NCI-H128 (cell line): ENCODE measurements around the gene DPEP3.
"Not testable (repeated sequence)": the region's sequence is repeated elsewhere in the genome, so short reads cannot be mapped to it uniquely, and the experiment has no call there.

Source experiments
- DNase-seq: peaks from one replicate; lab custom pipeline; 2025; ENCODE audit not compliant: unreplicated experiment; lab: John Stamatoyannopoulos, UW

DPEP3 gene, protein sequence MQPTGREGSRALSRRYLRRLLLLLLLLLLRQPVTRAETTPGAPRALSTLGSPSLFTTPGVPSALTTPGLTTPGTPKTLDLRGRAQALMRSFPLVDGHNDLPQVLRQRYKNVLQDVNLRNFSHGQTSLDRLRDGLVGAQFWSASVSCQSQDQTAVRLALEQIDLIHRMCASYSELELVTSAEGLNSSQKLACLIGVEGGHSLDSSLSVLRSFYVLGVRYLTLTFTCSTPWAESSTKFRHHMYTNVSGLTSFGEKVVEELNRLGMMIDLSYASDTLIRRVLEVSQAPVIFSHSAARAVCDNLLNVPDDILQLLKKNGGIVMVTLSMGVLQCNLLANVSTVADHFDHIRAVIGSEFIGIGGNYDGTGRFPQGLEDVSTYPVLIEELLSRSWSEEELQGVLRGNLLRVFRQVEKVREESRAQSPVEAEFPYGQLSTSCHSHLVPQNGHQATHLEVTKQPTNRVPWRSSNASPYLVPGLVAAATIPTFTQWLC

DNA sequence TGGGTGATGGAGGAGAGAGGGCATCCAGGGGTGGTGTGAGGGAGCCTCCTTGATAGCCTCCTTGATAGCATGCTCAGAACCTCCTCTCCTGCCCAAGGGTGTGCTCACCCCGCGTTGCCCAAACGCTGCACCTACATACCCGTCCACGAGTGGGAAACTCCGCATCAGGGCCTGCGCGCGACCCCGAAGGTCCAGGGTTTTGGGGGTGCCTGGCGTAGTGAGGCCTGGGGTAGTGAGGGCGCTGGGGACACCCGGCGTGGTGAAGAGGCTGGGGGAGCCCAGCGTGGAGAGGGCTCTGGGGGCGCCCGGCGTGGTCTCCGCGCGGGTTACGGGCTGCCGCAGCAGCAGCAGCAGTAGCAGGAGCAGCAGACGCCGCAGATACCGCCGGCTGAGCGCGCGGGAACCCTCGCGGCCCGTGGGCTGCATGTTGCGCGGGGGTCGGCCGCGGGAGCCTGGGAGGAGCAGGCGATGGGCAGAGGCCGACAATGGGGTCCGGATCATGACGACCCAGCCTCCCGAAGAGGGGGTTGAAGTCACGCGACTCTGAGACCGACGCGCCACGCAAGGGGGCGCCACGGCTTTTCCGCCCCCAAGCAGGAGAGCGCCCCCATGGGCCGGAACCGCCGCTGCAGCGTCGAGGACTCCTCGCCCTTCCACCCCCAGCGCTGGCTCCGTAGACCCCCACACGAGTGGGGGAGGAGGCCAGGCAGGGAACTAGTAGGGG, at the start of gene DPEP3:
Gene DPEP3, minus strand, starts transcription at position 545 of the 724 bp plus-strand sequence. Its CDS starts 119 bp downstream, at position 426.
- no peak for DNase-seq

DNA sequence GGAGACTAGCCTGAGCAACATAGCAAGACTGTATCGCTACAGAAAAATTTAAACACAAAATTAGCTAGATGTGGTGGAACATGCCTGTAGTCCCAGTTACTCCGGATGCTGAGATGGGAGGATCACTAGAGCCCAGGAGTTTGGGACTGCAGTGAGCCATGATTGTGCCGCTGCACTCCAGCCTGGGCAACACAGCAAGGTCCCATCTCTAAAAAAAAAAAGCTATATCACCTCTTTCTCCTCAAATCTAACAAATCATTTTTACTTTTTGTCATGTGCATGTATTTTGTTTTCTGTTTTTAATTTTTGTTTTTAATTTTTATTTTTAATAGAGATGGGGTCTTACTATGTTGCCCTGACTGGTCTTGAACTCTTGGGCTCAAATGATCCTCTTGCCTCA, 48.7 kb upstream of the DPEP3 start:
- no peak for DNase-seq

DNA sequence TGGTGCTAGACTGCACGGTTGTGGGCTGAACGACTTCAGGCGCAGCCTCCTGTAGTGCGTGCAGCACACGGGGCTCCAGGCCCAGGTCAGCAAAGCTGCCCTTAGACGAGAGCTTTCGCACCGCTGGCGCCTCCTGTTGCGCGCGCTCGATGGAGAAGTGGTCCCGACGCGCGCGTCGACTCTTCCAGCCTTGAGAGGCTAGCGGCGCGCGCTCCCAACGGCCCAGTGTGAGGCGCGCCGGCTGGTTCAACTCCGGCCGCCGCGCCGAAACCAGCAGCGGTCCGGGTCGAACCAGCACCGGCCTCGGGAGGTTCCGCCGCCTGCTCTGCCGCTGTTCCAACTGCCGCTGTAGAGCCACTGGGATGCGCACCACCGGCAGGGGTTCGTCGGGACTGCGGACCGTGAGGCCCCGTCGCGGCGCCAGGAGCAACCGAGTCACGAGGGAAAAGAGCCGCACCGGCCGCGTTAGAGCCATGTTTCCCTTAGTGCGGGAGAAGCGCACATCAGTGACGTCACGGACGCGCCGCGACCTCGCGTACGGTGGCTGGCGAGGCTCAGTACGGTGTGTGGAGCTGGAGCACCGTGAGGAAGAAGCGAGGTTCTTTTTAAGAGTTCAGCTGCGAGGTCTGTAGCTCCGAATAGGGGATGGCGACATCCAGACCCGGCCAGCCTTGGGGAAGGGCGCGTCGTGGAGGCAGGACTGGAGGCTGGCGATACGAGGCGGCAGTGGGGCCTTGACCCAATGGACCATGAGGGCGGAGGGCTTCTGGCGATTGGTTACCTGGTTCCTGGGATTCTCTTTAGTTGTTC, 42.6 kb upstream of the DPEP3 start, which contains the start of the genes DDX28 and DUS2:
Gene DDX28, minus strand, starts transcription at position 505 of the 810 bp plus-strand sequence. Its CDS starts 30 bp downstream, at position 475.
Gene DUS2, plus strand, starts transcription at position 557 of the 810 bp plus-strand sequence. CDS start 14,740 bp downstream, outside the sequence.
- peak; percentile 76 for DNase-seq

DNA sequence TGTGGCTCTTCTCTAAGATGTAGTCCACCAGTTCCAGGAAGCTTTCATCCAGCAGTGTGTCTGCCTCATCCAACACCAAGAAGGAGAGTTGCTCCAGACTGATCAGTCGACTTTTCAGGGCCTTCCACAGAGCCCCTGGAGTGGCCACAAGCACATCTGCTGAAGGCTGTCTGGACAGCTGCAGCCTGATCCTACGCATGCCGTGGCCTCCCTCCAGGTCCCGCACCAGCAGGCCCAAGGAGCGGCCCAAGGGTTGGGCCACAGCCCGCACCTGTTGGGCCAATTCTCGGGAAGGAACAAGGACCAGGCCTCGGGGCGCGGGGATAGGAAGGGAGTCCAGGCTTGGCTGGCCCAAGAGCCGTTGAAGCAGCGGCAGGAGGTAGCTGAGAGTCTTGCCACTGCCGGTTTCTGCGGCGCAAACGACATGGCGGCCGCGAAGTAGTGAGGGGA, 42.0 kb upstream of the DPEP3 start:
- DNase-seq: no peak

DNA sequence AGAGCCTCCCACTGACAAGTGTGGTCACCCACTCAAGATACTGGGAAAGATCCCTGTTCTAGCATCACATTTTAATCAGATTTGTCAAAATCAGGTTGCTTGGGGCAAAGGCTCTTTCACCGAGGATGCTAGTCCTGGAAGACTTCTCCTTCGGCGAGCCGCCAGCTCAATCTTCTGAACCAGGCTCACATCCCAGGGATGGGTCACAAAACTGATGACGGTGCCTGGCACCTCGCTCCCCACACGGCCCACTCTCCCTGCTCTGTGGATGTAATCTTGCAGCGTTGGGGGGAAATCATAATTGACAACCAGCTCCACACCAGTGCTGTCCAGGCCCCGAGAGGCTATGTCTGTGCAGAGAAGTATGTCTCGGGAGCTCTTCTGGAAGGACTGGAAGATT, 41.2 kb upstream of the DPEP3 start:
- no peak for DNase-seq

DNA sequence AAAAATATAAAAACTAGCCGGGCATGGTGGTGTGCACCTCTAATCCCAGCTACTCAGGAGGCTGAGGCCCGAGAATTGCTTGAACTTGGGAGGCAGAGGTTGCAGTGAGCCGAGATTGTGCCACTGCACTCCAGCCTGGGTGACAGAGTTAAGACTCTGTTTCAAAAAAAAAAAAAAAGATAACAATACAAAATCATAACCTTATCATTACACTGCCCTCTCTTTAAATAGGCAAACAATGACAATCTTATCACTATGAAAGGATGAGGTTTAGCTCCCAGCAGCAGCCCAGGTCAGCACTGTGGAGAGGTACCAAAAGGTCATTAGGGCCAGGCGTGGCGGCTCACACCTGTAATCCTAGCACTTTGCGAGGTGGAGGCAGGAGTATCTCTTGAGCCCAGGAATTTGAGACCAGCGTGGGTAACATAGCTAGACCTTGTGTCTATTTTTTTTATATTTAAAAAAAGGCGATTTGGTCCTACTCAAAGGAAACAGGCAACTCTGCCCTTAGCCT, 38.9 kb upstream of the DPEP3 start:
- DNase-seq: no peak

DNA sequence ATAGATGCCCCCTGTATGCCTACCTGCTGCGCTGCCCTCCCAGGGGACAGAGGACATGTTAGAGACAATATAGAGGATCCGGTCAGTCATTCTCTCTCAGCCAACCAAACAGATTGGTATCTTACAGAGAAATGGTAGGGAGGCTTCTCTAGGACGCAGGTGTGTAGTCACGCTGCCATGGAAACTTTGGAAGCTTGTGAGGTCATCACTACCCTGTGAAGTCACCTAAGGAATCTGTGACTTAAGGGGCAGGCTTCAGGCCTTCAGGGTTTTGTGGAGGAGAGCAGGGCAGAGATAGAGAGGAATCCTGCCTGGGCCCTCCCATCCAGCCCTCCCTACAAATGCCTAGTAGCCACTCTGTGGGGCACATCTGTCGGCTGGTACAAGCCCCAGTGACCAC, 35.4 kb upstream of the DPEP3 start, which contains the start of gene DPEP2NB:
Gene DPEP2NB, minus strand, starts transcription at position 231 of the 400 bp plus-strand sequence. Its CDS starts 141 bp downstream, at position 90.
- DNase-seq: no peak

DNA sequence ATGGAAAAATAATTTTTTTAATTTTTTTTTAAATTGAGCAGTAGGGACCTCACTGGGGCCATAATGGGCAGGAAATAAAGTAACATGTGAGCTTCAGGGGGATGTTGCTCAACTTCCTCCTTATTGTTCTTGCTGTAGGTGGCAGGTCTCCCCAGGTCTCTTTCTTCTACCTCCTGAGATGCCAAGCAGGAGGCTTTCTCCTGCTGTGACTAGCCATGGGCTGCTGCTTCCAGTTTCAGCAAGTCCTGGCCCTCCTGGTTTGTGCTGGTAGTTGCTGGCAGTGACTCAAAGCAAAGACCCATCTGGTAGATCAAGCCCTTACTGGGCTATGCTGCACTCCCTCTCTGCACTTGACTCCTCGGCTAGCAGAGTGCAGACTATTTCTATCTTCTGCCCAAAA, 33.1 kb upstream of the DPEP3 start:
- DNase-seq: no peak

DNA sequence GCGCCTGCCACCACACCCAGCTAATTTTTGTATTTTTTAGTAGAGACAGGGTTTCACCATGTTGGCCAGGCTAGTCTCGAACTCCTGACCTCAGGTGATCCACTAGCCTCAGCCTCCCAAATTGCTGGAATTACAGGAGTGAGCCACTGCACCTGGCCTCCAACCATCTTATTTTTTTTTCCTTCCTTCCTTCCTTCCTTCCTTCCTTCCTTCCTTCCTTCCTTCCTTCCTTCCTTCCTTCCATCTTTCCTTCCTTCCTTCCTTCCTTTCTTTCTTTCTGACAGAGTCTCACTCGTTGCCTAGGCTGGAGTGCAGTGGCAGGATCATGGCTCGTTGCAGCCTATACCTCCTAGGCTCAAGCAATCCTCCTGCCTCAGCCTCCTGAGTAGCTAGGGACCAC, 29.6 kb upstream of the DPEP3 start:
- not testable (repeated sequence) for DNase-seq

DNA sequence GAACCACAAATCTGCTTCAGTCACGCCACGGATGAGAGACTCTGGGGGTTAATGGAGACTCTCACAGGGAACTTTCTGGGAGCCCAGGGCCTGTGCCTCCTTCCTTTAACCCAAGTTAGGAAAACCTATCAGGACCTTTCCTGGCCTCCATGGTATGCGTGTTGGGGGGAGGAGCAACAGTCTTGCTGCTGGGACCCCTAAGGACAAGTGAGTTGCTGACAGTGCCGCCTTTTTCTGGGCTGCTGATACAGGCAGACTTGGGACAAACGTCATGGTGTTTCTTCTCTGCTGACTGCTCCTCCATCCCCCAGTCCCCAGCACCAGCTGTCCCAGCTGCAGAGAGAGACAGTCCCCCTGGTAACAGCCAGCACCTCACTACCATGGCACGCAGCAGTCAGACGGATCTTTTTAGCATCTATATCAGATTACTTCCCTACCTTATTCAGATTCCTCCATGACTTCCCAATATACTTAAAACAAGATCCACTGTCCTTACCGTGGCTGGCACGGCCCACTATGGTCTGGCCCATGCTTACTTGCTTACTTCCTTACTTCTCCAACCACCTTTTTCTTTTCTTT, 28.9 kb upstream of the DPEP3 start:
- no peak for DNase-seq

DNA sequence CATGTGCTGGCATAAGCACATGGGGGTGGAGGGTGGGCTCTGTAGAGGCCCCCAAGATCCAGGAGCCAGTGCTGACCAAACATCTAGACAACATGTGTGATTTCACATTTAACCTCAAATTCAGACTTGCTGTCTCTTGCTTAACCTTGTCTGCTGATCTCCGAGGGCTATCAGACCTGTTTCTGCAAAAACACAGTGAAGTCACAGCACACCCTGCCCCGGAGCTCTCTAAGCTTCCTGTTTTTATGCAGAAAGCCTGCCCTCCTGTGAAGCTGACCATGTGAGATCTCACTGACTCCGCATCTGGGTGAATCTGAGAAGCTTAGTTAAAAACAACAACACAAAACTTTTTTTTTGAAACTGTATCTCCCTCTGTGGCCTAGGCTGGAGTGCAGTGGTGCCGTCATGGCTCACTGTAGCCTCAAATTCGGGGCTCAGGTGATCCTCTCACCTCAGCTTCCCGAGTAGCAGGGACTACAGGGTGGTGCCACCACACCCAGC, 25.5 kb upstream of the DPEP3 start:
- DNase-seq: no peak

DNA sequence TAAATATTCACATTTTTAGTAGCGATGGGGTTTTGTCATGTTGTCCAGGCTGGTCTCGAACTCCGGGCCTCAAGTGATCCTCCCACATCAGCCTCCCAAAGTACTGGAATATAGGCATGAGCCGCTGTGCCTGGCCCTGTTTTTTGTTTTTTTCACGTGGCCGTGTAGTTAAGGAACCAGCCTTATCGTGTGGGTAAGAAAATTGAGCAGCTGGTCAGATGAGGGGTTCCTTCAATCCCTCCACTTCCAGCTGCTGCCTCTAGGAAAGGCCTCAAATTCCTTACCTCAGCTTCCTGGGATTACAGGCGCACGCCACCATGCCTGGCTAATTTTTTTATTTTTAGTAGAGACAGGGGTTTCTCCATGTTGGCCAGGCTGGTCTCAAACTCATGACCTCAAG, 24.9 kb upstream of the DPEP3 start:
- DNase-seq: no peak

DNA sequence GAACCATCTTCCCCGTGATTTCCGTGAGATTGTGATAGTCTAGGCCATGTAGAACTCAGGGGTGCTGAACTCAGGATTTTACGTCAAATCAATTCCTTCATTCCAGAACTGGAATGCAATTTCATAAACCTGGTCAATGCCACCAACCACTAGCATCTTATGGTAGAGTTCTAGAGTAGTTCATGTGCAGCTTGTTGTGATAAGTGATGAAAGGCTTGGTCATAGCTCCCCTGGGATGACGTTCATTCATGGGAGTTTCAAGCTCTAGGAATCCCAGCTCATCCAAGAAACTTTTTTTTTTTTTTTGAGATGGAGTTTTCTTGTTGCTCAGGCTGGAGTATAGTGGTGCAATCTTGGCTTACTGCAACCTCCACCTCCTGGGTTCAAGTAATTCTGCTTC, 22.7 kb upstream of the DPEP3 start:
- DNase-seq: no peak

DNA sequence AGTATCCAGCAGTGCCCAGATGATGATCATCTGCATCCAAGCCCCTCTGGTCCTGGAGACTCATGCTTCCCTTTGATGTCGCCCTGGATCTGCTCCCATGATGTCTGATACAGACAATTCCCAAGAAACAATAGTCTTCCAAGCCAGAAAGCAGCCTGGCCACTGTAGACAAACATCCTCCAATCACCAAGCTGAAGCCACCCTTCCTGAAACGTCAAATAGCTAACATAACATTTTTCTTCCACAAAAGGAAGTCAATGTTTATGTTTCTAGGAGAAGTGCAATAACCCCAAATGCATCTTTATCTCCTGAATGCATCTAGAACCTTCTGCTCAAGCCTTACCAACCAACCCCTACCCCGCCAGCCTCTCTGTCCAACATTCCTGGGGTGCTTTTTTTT, 20.2 kb upstream of the DPEP3 start:
- no peak for DNase-seq

DNA sequence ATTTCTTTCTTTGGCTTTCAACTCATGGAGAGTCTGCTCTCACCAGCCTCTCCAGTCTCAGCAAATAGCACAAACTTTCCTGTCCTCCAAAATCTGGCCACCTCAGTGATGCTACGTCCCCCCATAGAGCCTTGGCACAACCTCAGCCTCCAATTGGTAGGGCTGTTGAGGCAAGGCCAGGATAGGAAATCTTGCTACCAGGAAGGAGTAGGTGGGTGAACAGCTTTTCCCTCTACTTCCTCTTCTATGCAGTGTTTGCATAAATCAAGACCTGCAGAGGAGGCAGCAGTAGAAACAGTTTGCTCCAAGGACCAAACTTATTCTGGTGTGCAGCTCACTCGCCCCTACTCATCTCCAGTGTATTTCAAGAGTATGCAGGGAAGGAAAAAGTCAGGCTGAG, 19.7 kb upstream of the DPEP3 start:
- no peak for DNase-seq

DNA sequence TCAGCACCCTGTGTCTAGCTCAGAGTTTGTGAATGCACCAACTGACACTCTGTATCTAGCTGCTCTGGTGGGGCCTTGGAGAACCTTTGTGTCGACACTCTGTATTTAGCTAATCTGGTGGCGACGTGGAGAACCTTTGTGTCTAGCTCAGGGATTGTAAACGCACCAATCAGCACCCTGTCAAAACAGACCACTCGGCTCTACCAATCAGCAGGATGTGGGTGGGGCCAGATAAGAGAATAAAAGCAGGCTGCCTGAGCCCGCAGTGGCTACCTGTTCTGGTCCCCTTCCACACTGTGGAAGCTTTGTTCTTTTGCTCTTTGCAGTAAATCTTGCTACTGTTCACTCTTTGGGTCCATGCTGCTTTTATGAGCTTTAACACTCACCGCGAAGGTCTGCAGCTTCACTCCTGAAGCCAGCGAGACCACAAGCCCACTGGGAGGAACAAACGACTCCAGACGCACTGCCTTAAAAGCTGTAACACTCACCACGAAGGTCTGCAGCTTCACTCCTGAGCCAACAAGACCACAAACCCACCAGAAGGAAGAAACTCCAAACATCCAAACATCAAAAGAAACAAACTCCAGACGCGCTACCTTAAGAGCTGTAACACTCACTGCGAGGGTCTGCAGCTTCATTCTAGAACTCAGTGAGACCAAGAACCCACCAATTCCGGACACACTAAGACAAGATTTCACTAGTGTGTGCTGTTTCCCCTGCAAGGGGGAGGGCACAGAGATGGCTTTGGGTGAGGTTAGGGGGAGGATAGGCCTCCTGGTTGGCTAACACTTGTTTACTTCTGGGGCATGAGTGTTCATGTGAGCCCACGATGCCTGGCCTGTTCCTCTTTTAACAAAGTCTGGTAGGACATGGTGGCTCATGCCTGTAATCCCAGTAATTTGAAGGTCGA, 18.7 kb upstream of the DPEP3 start, which contains the start of gene DPEP2:
Gene DPEP2, minus strand, starts transcription at position 706 of the 910 bp plus-strand sequence. CDS start 6,272 bp downstream, outside the sequence.
- not testable (repeated sequence) for DNase-seq

DNA sequence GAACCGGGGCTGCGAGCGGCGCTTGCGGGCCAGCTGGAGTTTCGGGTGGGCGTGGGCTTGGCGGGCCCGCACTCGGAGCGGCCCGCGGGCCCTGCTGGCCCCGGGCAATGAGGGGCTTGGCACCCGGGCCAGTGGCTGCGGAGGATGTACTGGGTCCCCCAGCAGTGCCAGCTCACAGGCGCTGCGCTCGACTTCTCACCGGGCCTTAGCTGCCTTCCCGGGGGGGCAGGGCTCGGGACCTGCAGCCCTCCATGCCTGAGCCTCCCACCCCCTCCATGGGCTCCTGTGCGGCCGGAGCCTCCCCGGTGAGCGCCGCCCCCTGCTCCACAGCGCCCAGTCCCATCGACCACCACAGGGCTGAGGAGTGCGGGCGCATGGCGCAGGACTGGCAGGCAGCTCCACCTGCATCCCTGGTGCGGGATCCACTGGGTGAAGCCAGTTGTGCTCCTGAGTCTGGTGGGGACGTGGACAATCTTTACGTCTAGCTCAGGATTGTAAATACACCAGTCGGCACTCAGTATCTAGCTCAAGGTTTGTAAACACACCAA, 18.0 kb upstream of the DPEP3 start:
- DNase-seq: not testable (repeated sequence)

DNA sequence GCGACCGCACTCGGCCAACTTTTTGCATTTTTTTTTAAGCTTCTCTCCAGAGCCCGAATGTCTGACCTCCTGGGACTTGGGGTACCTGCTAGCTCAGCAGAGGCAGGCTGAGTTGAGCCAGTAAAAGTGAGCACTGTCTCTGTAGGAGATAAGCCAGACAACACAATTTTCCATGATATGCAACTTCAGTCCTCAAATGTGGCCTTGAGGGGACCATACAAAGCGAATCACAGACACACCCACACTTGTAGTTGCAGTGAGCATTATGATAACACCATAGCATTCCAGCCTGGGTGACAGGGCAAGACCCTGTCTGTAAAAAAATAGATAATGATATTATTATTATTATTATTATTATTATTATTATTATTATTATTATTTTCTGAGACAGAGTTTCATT, 16.4 kb upstream of the DPEP3 start:
- no peak for DNase-seq

DNA sequence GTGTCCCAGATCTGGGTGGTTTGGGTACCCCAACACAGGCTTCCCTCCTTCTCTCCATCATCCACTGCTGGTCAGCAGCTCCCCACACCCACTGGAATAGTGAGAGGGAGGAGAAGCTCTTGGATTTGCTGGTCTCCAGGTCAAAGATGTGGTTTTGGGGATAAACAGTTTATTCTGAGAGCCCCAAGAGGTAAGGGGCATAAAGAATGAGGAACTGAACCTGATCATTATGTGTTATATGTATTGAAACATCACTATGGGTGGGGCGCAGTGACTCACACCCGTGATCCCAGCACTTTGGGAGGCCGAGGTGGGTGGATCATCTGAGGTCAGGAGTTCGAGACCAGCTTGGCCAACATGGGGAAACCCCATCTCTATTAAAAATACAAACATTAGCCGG, 15.1 kb upstream of the DPEP3 start:
- DNase-seq: no peak
